GM13977 (cell line): ENCODE measurements around the gene MGLL.

ENCODE experiments used
- DNase-seq: peaks from one replicate; pipeline ENCODE4 v3.0.0; 2012; ENCODE audit warnings: low spot score
- CTCF ChIP-seq: IDR thresholded peaks from 2 replicates; pipeline ENCODE4 v1.5.1; 2012; ENCODE audit warnings: mild to moderate bottlenecking, control low read depth; ENCODE audit not compliant: insufficient read depth; ENCODE audit errors: extremely low read depth, missing control alignments
- in situ Hi-C: fragments of 300-500 bp; cut with MboI; formaldehyde crosslinking; loops from one replicate; pipeline ENCODE4 v1.12.0; 2022; ENCODE audit warnings: low sequenced_read_pairs, low pct_unique_long_range_greater_than_20kb, mixed read lengths, inconsistent platforms; ENCODE audit not compliant: unreplicated experiment

MGLL gene

GRCh38 chr3:127853681-127854080, 31.4 kb upstream of the MGLL start:
- DNase-seq, result no peak
- in situ Hi-C loops, result no loop called here
- TF ChIP-seq CTCF, result no peak

GRCh38 chr3:127851899-127852298, 29.6 kb upstream of the MGLL start:
- no peak for DNase-seq
- in situ Hi-C loops, result no loop called here
- TF ChIP-seq CTCF, result no peak

- in situ Hi-C loops, result no loop called here
- TF ChIP-seq CTCF, result no peak
- no peak for DNase-seq
Observed at GRCh38 chr3:127849368-127849767, 27.1 kb upstream of the MGLL start.

- in situ Hi-C loops, result no loop called here
- no peak for TF ChIP-seq CTCF
- no peak for DNase-seq
Observed at GRCh38 chr3:127848131-127849129, 26.1 kb upstream of the MGLL start.

- no peak for DNase-seq
- in situ Hi-C loops, result no loop called here
- no peak for TF ChIP-seq CTCF
Observed at GRCh38 chr3:127847236-127847720, 25.0 kb upstream of the MGLL start.

- no peak for TF ChIP-seq CTCF
- in situ Hi-C loops, result no loop called here
- DNase-seq, result no peak
Observed at GRCh38 chr3:127846576-127846975, 24.3 kb upstream of the MGLL start.
